NCI-H2029 treated with DMSO at 0.1 percent for 48 hours (cell line): ENCODE data around the gene PPP1R16B.
A peak's percentile ranks its signal among the peaks of the same experiment; 100 is the strongest.
"Not testable (repeated sequence)": the region's sequence is repeated elsewhere in the genome, so short reads cannot be mapped to it uniquely, and the experiment has no call there.

Experiments
- DNase-seq: peaks from one replicate; lab custom pipeline; 2025; lab: John Stamatoyannopoulos, UW

Gene PPP1R16B

DNA sequence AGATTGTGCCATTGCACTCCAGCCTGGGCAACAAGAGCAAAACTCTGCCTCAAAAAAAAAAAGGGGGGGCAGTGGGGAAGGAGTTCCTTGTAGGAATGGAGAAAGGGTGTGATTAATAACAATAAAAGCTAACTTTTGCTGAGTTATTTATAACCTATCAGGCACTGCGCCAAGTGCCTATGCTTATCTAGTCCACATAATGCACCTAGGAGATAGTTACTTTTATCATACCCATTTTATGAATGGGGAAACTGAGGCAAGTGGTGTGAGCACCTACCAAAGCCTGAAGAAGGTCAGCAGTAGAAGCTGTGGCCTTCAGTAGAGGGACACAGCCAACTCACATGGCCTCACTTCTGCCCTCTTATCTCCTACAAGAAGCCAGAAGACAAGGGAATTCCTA lies 13.6 kb upstream of the PPP1R16B start:
- DNase-seq = no peak

DNA sequence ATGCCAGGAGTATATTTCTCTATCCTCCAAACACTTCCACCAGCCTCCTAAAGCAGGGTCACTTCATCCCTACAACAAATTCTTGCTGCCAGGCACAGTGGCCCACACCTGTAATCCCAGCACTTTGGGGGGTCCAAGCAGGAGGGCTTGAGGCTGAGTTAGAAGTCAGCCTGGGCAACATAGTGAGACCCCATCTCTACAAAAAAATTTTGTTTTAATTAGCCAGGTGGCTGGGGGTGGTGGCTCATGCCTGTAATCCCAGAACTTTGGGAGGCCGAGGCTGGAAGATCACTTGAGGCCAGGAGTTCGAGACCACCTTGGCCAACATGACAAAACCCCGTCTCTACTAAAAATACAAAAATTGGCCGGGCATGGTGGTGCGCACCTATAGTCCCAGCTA lies 11.4 kb upstream of the PPP1R16B start:
- DNase-seq = not testable (repeated sequence)

DNA sequence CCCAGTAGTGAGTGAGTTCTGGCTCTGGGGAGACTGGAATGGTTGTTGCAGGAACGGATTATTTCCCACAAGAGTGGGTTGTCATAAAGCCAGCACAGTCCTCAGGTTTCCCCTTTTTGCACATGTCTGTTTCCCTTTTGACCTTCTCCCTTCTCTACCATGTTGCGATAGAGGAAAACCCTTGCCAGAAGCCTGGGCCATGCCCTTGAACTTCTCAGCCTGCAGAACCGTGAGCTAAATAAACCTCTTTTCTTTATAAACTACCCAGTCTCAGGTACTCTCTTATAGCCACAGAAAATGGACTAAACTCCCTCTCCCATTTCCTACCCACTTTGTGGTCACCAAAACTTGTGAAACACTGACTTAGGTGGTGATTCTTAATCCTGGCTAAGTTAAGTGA lies 7.2 kb upstream of the PPP1R16B start:
- no peak for DNase-seq

DNA sequence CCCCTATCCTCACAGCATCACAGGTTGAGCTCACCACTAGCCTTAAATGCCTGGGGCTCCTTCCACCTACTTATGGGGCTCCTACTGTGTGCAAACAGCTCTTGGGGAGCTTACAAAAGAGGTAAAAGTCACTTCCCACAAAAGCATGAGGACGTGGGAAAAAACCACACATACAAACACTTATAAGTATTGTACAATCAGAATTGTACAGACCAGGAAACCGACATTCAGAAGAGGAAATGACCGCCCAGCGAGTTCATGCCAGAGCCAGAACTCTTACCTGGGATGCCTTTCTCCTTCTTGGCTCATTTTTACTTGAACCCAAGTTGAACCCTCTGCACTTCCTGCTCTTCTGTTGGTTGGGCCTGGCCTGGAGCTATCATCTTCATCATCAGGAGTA lies 6.3 kb upstream of the PPP1R16B start:
- DNase-seq = no peak

DNA sequence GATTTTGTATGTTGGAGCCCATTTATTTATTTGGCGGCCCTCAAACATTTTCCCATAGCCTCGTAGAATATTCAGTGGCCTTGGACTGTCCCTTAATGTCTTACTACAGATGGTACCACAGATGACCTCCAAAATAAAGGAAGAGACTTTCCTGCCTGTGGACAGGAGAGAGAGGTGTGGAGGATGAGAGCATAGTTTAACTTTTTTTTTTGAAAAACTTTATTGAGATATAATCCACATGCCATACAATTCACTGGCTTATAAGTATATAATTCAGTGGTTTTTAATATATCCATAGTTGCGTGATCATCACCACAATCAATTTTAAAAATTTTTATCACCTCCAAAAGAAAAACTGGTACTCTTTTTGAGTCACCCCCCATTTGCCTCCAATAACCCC lies 4.6 kb upstream of the PPP1R16B start:
- DNase-seq = no peak

DNA sequence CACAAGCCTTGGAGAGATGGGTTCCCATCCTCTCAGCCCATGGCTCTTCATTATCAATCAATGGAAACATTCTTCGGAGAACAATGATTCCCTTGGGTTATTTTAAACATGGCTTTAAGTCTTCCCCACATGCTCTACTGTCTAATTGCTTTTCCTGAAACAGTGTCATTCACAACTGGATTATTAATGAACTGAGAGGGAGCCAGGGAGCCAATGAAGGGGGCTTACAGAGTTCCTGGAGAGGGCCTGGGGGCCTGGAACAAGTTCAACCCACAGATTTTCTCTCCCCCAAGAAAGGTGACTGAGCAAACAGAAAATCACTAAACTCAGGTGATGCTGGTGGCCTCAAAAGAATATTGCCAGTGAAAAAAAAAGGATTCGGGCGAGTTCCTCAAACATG lies 1.3 kb upstream of the PPP1R16B start:
- no peak for DNase-seq

DNA sequence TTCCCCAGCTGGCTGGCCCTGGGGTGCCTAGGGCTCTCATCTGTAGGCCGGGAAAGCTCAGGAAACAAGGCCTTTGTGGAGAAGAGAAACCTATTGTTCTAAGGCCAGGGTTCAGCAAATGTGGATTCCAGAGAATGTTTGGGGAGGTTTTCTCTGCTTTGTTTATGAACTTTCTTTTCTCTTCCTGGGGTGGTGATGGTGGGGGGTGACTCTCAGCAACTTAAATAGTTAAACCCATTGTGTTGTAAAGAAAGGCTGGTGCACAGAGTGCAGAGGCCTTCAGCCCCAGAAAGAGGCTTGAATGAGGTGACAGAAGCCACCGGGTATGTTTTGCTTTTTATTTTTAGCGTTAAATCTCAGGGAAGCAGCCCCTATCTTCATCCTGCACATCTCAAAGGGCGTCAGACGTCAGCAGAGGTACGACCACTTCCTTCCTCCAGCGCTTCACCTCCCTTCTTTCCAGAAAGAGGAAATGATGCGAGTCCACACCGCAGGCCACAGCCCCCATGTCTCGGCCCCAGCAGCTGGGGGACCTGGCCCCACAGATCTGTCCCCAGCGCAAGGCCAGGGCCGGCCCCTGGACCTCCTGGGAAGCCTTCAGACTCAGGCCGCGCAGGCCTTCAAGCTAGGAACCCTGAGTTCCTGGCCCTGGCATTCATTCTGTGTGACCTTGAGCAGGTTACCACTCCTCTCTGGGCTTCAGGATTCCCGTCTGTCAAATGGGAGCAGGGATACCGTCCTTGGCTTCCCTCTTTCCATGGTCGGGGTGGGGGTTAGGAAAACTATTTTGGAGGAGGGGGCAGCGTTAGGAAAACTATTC lies 605 bp upstream of the PPP1R16B start:
- DNase-seq = no peak

DNA sequence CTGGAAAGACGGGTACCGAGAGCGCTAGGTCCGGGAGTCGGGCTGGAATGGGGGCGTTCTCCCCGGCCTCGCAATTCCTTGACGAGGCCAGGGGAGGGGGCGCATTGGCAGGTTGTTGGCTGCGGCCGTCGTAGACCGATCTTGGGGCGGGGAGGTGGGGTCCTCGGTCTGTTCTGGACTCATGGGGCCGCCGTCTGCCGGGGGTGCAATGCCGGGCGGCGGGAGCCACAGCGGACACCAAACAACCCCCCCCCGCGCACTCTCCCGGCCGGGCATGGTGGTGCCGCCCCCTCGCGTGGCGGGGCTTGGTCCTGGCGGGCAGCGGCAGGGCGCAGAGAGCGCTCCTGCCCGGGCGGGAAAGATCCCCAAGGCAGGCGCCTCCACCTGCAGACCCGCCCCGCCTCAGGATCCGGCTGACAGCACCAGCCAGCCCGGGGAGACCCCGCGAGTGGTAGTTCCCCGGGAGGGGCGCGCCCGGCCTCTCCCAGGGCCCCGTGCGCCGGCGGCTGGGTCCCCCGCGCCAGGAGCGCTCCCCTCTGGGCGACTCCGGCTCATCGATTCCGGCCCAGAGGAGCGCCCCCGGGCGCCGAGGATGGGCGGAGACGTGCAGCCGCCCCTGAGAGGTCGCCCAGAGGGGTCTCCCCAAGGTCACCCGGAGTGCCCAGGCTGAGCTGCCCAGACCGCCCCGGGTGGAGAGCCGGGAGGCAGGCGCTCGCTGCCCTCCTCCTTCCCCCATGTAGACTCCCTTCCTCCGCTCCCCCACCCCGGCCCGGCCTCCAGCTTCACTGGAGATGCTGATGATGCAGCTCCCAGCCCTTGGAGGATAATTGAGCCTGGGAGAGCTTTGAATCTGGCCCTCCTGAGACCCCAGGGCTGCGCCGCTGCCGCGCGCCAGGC lies 709 bp downstream of the PPP1R16B start:
- no peak for DNase-seq

DNA sequence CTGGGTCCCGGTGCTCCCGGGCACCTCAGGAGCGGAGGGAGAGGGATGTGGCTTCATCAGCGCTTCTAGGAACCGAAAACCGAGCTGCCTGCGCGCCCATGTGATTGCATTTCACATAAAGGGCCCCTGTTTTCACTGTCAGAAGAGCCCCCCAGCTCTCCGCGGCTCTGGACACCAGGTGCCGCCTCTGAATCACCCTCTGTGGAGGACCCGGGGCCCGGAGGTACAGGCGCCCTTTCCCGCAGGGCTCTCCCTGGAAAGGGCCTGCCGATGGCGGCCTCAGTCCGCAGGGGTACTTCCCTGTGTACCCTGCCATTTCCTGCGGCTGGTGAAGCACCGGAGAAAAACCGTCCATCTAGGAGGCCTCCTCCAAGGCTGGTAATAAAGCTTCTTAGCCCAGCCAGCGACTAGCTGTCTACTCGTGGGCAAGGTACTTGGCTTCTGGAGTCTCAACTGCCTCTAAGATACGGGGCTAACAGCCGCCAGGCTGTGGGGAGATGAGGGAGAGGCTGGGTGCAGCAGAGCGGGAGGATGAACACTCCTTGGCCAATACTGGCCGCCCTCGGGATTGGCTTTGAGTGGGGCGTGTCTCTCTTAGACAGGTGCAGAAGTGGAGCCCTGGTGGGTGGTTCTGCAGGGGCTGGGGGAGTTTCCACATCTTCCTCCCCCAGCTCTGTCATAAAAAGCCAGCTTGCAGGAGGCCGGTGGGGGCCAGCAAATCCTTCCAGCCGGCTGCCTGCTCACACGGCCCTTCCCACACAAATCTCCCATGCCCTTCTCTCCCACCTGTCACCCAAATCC lies 1.6 kb downstream of the PPP1R16B start:
- DNase-seq = no peak

DNA sequence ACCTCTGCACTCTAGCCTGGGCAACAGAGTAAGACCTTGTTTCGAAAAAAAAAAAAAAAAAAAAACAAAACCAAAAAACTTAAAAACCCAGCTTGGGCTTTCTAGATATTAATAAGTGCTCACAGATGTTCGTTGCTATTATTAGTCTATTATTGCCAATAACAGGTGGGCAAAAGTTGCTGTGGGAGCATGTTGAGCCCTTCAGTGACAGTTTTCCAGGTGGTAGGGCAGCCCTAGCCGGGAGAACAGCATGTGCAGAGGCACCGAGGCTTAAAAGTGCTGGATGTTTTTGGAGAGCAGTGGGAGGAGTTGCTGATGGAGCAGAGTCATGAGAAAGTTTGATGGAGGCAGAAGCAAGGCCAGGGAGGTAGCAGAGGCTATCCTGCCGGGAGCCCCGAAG lies 4.4 kb downstream of the PPP1R16B start:
- no peak for DNase-seq

DNA sequence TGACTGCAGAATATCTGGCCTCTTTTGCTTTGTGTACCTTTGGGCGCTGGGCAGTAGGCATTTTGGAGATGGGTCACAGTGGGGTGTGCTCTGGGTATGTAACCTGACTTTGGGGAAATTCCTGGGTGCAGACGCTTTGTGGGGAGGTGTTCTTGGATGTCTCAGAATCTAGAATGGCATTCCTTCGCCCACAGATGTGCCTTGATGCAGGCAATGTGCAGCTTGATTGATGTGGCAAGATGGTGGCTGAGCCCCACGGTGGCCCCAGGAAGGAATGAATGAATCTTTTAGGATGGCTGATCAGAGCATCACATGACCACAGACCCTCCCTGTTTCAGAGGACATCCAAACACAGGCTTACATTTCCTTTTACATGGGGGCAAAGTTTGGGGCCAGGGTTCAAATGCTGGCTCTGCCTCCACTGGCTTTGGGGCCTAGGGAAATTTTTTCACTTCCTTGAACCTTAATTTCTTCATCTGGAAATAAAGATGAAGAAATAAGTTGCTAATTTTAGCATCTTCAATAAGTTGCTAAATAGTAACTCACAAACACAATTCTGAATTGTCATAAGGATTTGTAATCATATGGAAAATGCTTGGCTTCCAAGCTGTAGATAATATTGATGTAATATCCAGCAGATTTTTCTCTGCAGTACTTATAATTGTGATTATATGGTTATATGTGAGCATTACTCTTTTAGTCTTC lies 5.6 kb downstream of the PPP1R16B start:
- DNase-seq = no peak

DNA sequence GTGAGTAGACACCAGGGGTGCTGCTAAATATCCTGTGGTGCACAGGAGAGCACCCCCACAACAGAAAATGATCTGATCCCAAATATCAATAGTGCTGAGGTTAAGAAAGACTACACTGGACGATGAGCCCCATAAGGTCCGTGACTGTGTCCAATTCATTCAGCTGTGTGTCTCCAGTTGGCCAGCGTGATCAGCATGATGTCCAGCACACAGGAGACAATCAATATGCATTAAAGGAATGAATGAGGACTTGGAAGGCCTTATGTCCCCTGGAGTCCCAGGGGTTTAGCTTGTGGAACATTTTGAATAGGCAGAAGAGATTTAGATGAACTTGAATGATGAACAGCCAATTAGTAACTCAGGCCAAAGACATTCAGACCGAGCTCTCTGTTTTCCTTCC lies 6.3 kb downstream of the PPP1R16B start:
- DNase-seq = no peak

DNA sequence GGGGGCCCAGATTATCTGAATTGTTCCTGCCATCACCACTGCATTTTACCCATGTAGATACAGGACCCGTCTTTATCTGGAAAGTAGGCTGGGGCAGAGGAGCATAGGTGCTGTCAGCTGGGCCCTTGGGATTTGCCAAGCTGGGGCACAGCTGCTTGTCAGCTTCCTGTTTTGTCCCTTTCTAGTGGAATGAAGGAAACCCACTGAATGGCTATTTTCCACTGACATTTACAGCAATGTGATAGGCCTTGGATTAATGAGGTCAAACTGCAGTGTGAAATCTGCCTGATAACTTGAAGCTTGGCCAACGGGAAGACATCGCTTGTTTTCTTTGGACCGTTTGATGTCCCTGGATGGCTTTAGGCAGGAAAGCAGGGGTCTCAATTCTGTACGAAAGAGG lies 6.7 kb downstream of the PPP1R16B start:
- DNase-seq = no peak

DNA sequence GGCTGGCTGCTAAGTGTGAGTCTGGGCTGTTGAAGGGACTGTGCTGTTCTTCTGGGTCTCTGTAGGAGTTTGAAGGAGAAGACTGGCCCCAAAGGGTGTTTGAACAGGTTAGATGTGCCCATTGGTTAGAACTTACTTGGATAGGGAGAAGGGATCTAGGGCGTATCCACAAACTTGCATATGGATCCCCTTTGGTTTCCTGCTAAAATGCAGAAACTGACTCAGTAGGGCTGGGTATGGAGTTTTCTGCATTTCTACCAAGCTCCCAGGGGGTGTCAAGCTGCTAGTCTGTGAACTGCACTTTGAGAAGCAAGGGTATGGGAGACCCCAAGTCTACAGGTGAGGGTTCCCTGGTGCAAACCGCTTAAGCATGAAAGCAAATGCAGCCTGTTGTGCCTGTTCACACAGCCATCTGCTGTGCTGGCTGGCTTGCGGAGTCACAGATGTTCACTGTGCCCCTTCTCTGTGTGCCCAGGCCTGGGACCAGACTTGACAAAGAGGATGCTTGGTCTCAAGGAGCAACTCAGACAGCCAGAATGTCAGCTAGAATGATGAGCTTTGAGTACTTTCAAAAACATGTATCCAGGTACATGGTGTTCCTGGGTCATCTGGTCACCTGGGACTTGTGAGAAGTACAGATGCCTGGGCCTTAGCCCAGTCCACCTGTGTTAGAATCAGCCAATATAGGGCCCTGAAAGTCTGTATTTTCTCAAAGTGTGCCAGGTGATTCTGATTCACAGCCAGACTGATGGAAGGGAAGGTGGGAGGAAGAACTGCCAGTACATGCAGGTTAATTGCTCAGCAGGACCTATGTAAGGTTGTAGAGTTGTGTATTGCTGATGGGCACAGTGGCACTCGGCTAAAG lies 7.4 kb downstream of the PPP1R16B start:
- no peak for DNase-seq

DNA sequence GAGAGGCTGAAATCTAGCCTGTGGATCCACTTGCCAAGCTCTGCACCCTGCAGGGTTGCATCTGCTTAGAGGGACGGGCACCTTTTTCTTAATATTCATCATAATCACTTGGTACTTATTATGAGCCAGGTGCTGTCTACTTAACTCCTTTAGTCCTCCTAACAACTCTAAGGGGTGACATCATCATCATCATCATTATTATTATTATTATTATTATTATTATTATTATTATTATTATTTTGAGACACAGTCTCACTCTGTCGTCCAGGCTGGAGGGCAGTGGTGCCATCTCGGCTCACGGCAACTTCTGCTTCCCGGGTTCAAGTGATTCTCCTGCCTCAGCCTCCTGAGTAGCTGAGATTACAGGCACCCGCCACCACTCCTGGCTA lies 8.1 kb downstream of the PPP1R16B start:
- not testable (repeated sequence) for DNase-seq

DNA sequence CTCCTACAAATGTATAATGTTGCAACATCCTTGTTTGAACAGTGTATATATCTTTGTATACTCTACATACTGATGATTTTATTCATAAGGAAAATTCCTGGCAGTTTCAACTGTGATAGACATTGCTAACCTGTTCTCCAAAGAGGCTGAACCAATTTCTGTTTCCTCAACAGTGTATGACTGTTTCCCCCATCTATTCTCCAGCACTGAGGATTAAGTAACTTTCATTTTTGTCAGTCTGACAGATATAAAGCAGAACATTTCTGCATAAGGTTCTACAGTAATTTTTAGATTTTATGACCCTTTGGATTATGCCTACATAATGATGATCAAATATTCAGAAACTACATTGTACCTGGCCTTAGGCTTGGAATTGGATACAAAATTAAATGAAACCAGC lies 9.9 kb downstream of the PPP1R16B start:
- no peak for DNase-seq

DNA sequence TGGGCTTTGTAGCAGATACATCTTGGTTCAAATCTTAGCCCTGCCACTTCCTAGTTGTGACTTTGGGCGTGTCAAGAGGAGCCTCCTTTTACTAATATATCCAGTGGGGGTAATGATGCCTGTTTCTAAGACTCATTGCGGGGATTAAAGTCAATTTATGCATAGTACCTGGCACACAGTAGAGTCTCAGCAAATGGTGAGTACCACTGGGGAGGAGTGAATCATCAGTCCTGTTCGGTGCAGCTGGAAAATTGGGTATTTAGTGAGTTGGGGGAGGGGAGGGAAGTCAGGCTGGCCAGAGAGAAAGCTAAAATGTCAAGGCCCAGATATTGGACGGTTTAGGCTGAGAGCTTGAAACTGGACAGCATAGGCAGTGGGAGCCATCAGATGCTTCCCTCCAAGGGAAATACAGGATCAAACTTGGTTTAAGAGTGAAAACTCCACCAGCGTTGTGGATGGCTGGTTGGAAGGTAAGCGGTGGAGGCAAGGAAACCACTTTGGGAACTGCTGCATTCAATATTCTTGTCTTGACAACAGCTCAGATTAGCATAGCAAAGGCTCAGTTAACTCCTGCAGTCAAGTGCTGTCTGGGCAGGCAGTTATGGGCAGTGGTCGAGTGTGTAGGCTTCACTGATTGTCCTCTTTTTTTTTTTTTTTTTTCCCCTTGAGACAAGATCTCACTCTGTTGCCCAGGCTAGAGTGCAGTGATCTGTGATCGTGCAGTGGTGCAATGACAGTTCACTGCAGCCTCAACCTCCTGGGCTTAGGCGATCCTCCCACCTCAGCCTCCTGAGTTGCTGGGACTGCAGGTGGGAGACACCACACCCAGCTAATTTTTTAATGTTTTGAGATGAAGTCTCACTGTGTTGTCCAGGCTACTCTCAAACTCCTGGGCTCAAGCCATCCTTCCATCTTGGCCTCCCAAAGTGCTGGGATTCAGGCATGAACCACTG lies 12.9 kb downstream of the PPP1R16B start:
- DNase-seq = no peak

DNA sequence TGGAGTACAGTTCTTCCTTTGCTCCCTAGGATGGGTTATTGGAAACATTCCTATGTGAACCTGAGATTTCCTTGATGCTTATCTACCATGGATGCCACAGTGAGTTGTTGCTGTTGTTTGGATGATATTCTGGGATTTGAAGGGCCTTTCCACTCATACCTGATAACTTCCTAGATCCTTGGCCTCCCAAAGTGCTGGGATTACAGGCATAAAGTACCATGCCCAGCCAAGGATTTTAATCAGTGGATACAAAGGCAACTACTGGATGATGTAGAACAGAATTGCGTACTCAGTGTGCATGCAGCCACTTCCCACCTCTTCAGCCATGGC lies 20.0 kb downstream of the PPP1R16B start:
- no peak for DNase-seq

DNA sequence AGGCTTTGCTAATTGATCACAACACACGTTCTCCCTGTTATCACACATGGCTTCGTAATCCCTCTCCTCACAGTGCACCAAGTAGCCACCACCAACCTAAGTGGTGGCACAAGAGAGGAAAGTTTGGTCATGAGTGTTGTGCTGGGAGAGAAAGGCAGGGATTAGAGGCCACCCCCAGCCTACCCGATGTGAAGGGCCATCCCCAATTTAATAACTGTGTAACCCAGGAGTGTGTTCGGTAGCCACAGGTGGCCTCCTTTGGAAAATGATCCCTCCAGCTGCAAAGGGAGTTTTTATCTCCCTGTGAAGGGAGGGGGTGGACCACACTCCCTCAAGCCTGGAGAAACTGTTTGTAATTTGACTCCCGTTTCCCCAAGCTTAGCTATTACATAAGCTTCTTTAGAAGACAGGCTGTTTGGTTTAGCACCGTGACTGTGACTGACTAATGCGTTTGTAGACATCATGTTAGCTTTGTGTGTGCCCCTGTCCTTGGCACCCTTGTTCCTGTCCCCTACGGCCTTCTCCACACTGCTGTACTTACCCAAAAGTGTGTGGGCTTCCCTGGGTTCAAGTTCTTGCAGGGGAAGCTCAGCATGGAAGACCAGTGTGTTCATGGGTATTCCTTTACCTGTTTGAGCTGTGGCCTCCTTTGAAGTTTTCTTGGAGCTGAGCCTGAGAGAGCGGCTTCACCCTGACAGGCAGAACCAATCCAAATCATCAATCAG lies 20.6 kb downstream of the PPP1R16B start:
- DNase-seq = peak; percentile 36
